PC-9 (cell line): ENCODE measurements around the gene MAN2C1. TPM values are rescaled to one million over a fixed set of nuclear protein-coding genes. Genes with fewer than 3 reads are reported as not detected.
"Not testable (repeated sequence)": the region's sequence is repeated elsewhere in the genome, so short reads cannot be mapped to it uniquely, and the experiment has no call there.

Experiments
- BruUV-seq: library from RNA; stranded (reverse); fragments of 400-500 nt; replicated peaks from 2 replicates; lab custom pipeline; 2021; lab: Mats Ljungman, UMichigan
- CTCF ChIA-PET: fragments of 300-600 bp; sonication (Branson Sonifier 250); formaldehyde crosslinking; loops from one replicate; lab custom pipeline; 2022; ENCODE audit warnings: antibody characterized with exemption; lab: Charles Lee
- POLR2A ChIA-PET: fragments of 300-600 bp; sonication (Branson Sonifier 250); formaldehyde crosslinking; loops from one replicate; lab custom pipeline; 2022; ENCODE audit warnings: antibody characterized with exemption; ENCODE audit not compliant: unreplicated experiment; lab: Charles Lee
- DNase-seq, 2 experiments: peaks; one replicate each; pipeline versions ENCODE4 v3.0.0 to v3.0.0-alpha.2; 2015 to 2022; ENCODE audit warnings: mixed read lengths in 1 of 2
- H2AFZ ChIP-seq: fragments of 200-600 bp; sonication (generic); 2 replicates; pipeline ENCODE4 v1.8.1; 2017; ENCODE audit warnings: antibody characterized with exemption
- H3F3A ChIP-seq: fragments of 200-600 bp; sonication (generic); 2 replicates; pipeline ENCODE4 v1.8.1; 2017; ENCODE audit warnings: antibody characterized with exemption, mild to moderate bottlenecking, low read depth; ENCODE audit not compliant: insufficient read depth
- H3K27ac ChIP-seq: fragments of 200-600 bp; sonication (generic); 2 replicates; pipeline ENCODE4 v1.6.1; 2016; ENCODE audit warnings: mixed run types
- H3K27me3 ChIP-seq: fragments of 200-600 bp; sonication (generic); 2 replicates; pipeline ENCODE4 v1.6.1; 2016; ENCODE audit warnings: low read depth, mixed run types; ENCODE audit not compliant: insufficient read depth
- H3K36me3 ChIP-seq: fragments of 200-600 bp; sonication (generic); 2 replicates; pipeline ENCODE4 v1.6.1; 2016; ENCODE audit warnings: low read depth, mixed run types
- H3K4me1 ChIP-seq: fragments of 200-600 bp; sonication (generic); replicated peaks from 2 replicates; pipeline ENCODE4 v1.6.1; 2016; ENCODE audit warnings: mixed run types; ENCODE audit not compliant: insufficient read depth
- H3K4me2 ChIP-seq: fragments of 200-600 bp; sonication (generic); 2 replicates; pipeline ENCODE4 v1.6.1; 2017; ENCODE audit warnings: mixed run types
- H3K4me3 ChIP-seq: fragments of 200-600 bp; sonication (generic); 2 replicates; pipeline ENCODE4 v1.6.1; 2016; ENCODE audit warnings: mixed run types
- H3K79me2 ChIP-seq: fragments of 200-600 bp; sonication (generic); 2 replicates; pipeline ENCODE4 v1.6.1; 2017; ENCODE audit warnings: low read depth, mixed run types
- H3K9me2 ChIP-seq: fragments of 200-600 bp; sonication (generic); 2 replicates; pipeline ENCODE4 v1.8.1; 2017; ENCODE audit warnings: mild to moderate bottlenecking; ENCODE audit not compliant: insufficient read depth
- H3K9me3 ChIP-seq: fragments of 200-600 bp; sonication (generic); 2 replicates; pipeline ENCODE4 v1.8.1; 2016; ENCODE audit warnings: low read depth; ENCODE audit not compliant: insufficient read depth
- H4K20me1 ChIP-seq: fragments of 200-600 bp; sonication (generic); 2 replicates; pipeline ENCODE4 v1.8.1; 2017; ENCODE audit not compliant: insufficient read depth
- CTCF ChIP-seq: fragments of 200-600 bp; sonication (generic); conservative IDR thresholded peaks from 2 replicates; pipeline ENCODE4 v1.6.1; 2017; ENCODE audit warnings: mixed run types, antibody characterized with exemption, mild to moderate bottlenecking, moderate library complexity
- EZH2 ChIP-seq: fragments of 200-600 bp; sonication (generic); IDR thresholded peaks from 2 replicates; pipeline ENCODE4 v1.8.0; 2017; ENCODE audit warnings: antibody characterized with exemption, low read depth
- intact Hi-C: fragments of 100-400 bp; cut with micrococcal nuclease; formaldehyde crosslinking; loops from one replicate; pipeline ENCODE4 v1.10.0; 2022; ENCODE audit not compliant: unreplicated experiment
- total RNA-seq: library from RNA; stranded (reverse); gene quantifications from 2 replicates; pipeline ENCODE4 v1.2.3, GENCODE V29; 2021

The MAN2C1 gene
- total RNA-seq, 1 experiment from 2014 or later: 94.3 TPM

GRCh38 chr15:75325922-75326321 lies 42.5 kb downstream of the MAN2C1 start:
- H3K9me3 ChIP-seq: no peaks in the 10 kb centered on the region
- no TSS peak for BruUV-seq
- H3K4me3 ChIP-seq: no peak overlapping the region
- H3K4me2 ChIP-seq: no peak overlapping the region
- H3K36me3 ChIP-seq: no peaks in the 10 kb centered on the region
- H4K20me1 ChIP-seq: no peaks in the 10 kb centered on the region
- H3K27ac ChIP-seq: no peak overlapping the region
- TF ChIP-seq EZH2: no peak
- no peak for TF ChIP-seq CTCF
- CTCF ChIA-PET: no interaction called here
- no peaks in the 10 kb centered on the region for H3F3A ChIP-seq
- DNase-seq: no peak
- no peaks in the 10 kb centered on the region for H3K27me3 ChIP-seq
- intact Hi-C loops: no loop called here
- H3K9me2 ChIP-seq: no peaks in the 10 kb centered on the region
- H3K79me2 ChIP-seq: no peaks in the 10 kb centered on the region
- H2AFZ ChIP-seq: no peak overlapping the region
- H3K4me1 ChIP-seq: no peaks in the 10 kb centered on the region
- POLR2A ChIA-PET: no interaction called here

GRCh38 chr15:75321711-75322110 lies 46.7 kb downstream of the MAN2C1 start:
- ChIA-PET POLR2A (no interaction called here), CTCF (no interaction called here)
- Histone ChIP-seq H3K4me1 (no peaks in the 10 kb centered on the region), H4K20me1 (no peaks in the 10 kb centered on the region), H3K4me2 (no peak overlapping the region), H3K27me3 (no peaks in the 10 kb centered on the region), H3K4me3 (no peak overlapping the region), H3F3A (no peaks in the 10 kb centered on the region), H3K9me2 (no peaks in the 10 kb centered on the region), H3K36me3 (no peaks in the 10 kb centered on the region), H2AFZ (no peak overlapping the region), H3K79me2 (no peaks in the 10 kb centered on the region), H3K9me3 (no peaks in the 10 kb centered on the region), H3K27ac (no peak overlapping the region)
- no TSS peak for BruUV-seq
- TF ChIP-seq EZH2: no peak
- DNase-seq: no peak
- intact Hi-C loops: no loop called here

- DNase-seq, H3K27ac ChIP-seq, BruUV-seq, H3K4me2 ChIP-seq, H3K27me3 ChIP-seq, intact Hi-C loops, H3K4me1 ChIP-seq, H3K9me2 ChIP-seq, H3K4me3 ChIP-seq, H2AFZ ChIP-seq, POLR2A ChIA-PET, H3K36me3 ChIP-seq, H3F3A ChIP-seq, H3K9me3 ChIP-seq, H4K20me1 ChIP-seq, H3K79me2 ChIP-seq: not testable (repeated sequence)
- CTCF ChIA-PET: interaction anchor here (0.6 kb wide), 1 partner anchor 485 kb away, joined by 3 read pairs; no protein-coding TSS in a partner anchor
Measured at GRCh38 chr15:75319231-75319897, 49.0 kb downstream of the MAN2C1 start.

- no peak for DNase-seq
- Histone ChIP-seq H3K36me3 (no peaks in the 10 kb centered on the region), H2AFZ (no peak overlapping the region), H3F3A (no peaks in the 10 kb centered on the region), H3K4me3 (no peak overlapping the region), H3K9me3 (no peaks in the 10 kb centered on the region), H3K27me3 (no peaks in the 10 kb centered on the region), H3K27ac (no peak overlapping the region), H3K4me2 (no peak overlapping the region), H3K9me2 (no peaks in the 10 kb centered on the region; the same call in 1 of the 2 replicates), H3K4me1 (no peaks in the 10 kb centered on the region), H3K79me2 (no peaks in the 10 kb centered on the region), H4K20me1 (no peaks in the 10 kb centered on the region)
- no TSS peak for BruUV-seq
- no peak for TF ChIP-seq EZH2
- no peak for TF ChIP-seq CTCF
- POLR2A ChIA-PET: no interaction called here
- intact Hi-C loops: no loop called here
- CTCF ChIA-PET: no interaction called here
Measured at GRCh38 chr15:75314552-75315290, 53.7 kb downstream of the MAN2C1 start.
